ENCODE data around the gene NDST4.

Gene NDST4

GRCh38 chr4:114964026-114964425 lies 149.4 kb downstream of the NDST4 start:
- H3K4me3 ChIP-seq (replicated peaks; ENCODE audit: low read depth, low read length), result no peak overlapping the region
- no peak for TF ChIP-seq CTCF (IDR thresholded peaks at IDR 0.05; ENCODE audit: low read depth, low read length, missing control alignments)
- no peak for DNase-seq (ENCODE audit: extremely low read depth, low read depth)

GRCh38 chr4:114945616-114946015 lies 167.8 kb downstream of the NDST4 start:
- no peak for DNase-seq (ENCODE audit: extremely low read depth, low read depth)
- no peak for TF ChIP-seq CTCF (IDR thresholded peaks at IDR 0.05; ENCODE audit: low read depth, low read length, missing control alignments)
- no peak overlapping the region for H3K4me3 ChIP-seq (replicated peaks; ENCODE audit: low read depth, low read length)

- H3K4me3 ChIP-seq (replicated peaks; ENCODE audit: low read depth, low read length), result no peak overlapping the region
- TF ChIP-seq CTCF (IDR thresholded peaks at IDR 0.05; ENCODE audit: low read depth, low read length, missing control alignments), result no peak
- DNase-seq (ENCODE audit: extremely low read depth, low read depth), result no peak
These were observed 171.9 kb downstream of the NDST4 start for GRCh38 chr4:114941503-114941902.

DNA sequence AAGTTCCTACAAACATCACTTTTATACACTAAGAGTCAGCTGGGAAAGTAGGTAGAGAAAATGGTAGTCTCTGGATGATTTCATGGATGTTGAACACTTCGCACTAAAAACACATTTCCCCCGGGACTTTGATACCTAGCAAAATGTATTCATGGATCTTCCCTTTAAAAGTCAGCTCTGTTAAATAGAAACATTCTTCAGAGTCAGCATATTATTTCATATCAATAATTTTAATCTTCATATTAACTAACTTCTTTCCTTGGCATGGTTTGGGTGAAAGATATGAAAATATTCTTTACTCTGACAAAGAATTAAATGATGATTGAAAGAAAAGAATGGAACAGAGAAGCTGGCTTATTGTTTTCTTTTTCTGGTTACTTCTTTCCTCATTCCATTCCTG lies 185.5 kb downstream of the NDST4 start:
- no peak overlapping the region for H3K4me3 ChIP-seq (replicated peaks; ENCODE audit: low read depth, low read length)
- no peak for DNase-seq (ENCODE audit: extremely low read depth, low read depth)
- no peak for TF ChIP-seq CTCF (IDR thresholded peaks at IDR 0.05; ENCODE audit: low read depth, low read length, missing control alignments)

DNA sequence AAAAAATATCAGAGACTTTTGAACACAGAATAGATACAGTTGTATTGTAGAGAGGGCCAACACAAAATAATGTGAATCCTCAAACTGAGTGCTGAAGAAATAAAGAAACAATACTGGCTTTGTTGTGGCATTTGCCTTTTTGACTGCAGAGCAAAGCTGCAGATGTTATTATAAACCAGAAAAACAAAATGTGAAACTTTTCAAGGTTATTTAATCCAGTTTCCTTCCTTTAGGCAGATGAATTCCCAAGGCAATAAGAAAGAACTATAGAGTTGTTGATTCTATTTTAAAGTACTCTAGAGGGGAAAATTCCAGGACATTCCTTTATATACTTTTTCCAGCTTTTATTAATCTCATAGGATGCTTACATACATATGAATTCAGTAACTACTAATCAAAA lies 186.8 kb downstream of the NDST4 start:
- no peak overlapping the region for H3K4me3 ChIP-seq (replicated peaks; ENCODE audit: low read depth, low read length)
- TF ChIP-seq CTCF (IDR thresholded peaks at IDR 0.05; ENCODE audit: low read depth, low read length, missing control alignments), result no peak
- DNase-seq (ENCODE audit: extremely low read depth, low read depth), result no peak

- no peak for DNase-seq (ENCODE audit: extremely low read depth, low read depth)
- no peak for TF ChIP-seq CTCF (IDR thresholded peaks at IDR 0.05; ENCODE audit: low read depth, low read length, missing control alignments)
- no peak overlapping the region for H3K4me3 ChIP-seq (replicated peaks; ENCODE audit: low read depth, low read length)
These were observed 189.1 kb downstream of the NDST4 start for GRCh38 chr4:114924311-114924710.

GRCh38 chr4:114922592-114922933 lies 190.9 kb downstream of the NDST4 start:
- no peak overlapping the region for H3K4me3 ChIP-seq (replicated peaks; ENCODE audit: low read depth, low read length)
- DNase-seq (ENCODE audit: extremely low read depth, low read depth), result no peak
- no peak for TF ChIP-seq CTCF (IDR thresholded peaks at IDR 0.05; ENCODE audit: low read depth, low read length, missing control alignments)

Measured in HFF-Myc (cell line).